IMR-90 (cell line): ENCODE data around the gene ACSBG1. TPM values are rescaled to one million over a fixed set of nuclear protein-coding genes. Genes with fewer than 3 reads are reported as not detected.
A peak's percentile ranks its signal among the peaks of the same experiment; 100 is the strongest.

Source experiments
- ATAC-seq: fragments of 200-7000 bp; cut with Tn5 transposase; 2 replicates; pipeline ENCODE4 v1.9.1; 2020; ENCODE audit warnings: low read depth, mild to moderate bottlenecking, moderate library complexity
- BruUV-seq: library from RNA; stranded (reverse); fragments of 400-500 nt; replicated peaks from 2 replicates; lab custom pipeline; 2021; lab: Mats Ljungman, UMichigan
- CTCF ChIA-PET: fragments of 300-600 bp; formaldehyde crosslinking; extraction: SDS; loops from one replicate; lab custom pipeline; 2021; ENCODE audit warnings: antibody characterized with exemption; lab: Yijun Ruan, JAX
- POLR2A ChIA-PET: fragments of 300-600 bp; sonication (Branson Sonifier 250); formaldehyde crosslinking; loops from one replicate; lab custom pipeline; 2022; ENCODE audit warnings: antibody characterized with exemption; ENCODE audit not compliant: unreplicated experiment; lab: Charles Lee
- DNase-seq: peaks from one replicate; pipeline ENCODE4 v3.0.0; 2013
- H2AFZ ChIP-seq: replicated peaks from 2 replicates; pipeline ENCODE3; 2013; ENCODE audit warnings: low read length, mild to moderate bottlenecking; ENCODE audit not compliant: poor library complexity
- H2AK5ac ChIP-seq: 2 replicates; pipeline ENCODE4 v1.6.1; 2013; ENCODE audit warnings: low read depth, low read length, inconsistent platforms
- H2AK9ac ChIP-seq: replicated peaks from 2 replicates; pipeline ENCODE3; 2013; ENCODE audit warnings: mild to moderate bottlenecking, low read depth, low read length, moderate library complexity; ENCODE audit not compliant: poor library complexity
- H2BK120ac ChIP-seq: 2 replicates; pipeline ENCODE4 v1.6.1; 2013; ENCODE audit warnings: low read depth, low read length, inconsistent platforms
- H2BK15ac ChIP-seq: 3 replicates; pipeline ENCODE4 v1.6.1; 2013; ENCODE audit warnings: low read depth, low read length, inconsistent platforms
- H2BK20ac ChIP-seq: 2 replicates; pipeline ENCODE4 v1.6.1; 2013; ENCODE audit warnings: low read depth, mild to moderate bottlenecking, inconsistent platforms, low read length, moderate library complexity
- H2BK5ac ChIP-seq: 2 replicates; pipeline ENCODE4 v1.6.1; 2013; ENCODE audit warnings: mild to moderate bottlenecking, low read depth, low read length, inconsistent platforms; ENCODE audit not compliant: poor library complexity, severe bottlenecking
- H3K14ac ChIP-seq: replicated peaks from 2 replicates; pipeline ENCODE4 v1.6.1; 2013; ENCODE audit warnings: low read depth, low read length, inconsistent platforms
- H3K18ac ChIP-seq: 2 replicates; pipeline ENCODE4 v1.6.1; 2013; ENCODE audit warnings: low read depth, low read length, control low read depth
- H3K23ac ChIP-seq: 2 replicates; pipeline ENCODE4 v1.6.1; 2013; ENCODE audit warnings: low read depth, low read length, inconsistent platforms
- H3K27ac ChIP-seq: 2 replicates; pipeline ENCODE4 v1.5.1; 2013; ENCODE audit warnings: mild to moderate bottlenecking, control low read depth, low read length; ENCODE audit not compliant: insufficient read depth
- H3K27me3 ChIP-seq: 2 replicates; pipeline ENCODE4 v1.6.1; 2013; ENCODE audit warnings: low read length; ENCODE audit not compliant: control insufficient read depth, insufficient read depth
- H3K36me3 ChIP-seq: 2 replicates; pipeline ENCODE4 v1.6.1; 2013; ENCODE audit warnings: low read length, mixed read lengths; ENCODE audit not compliant: control insufficient read depth, insufficient read depth
- H3K4ac ChIP-seq: 2 replicates; pipeline ENCODE4 v1.6.1; 2013; ENCODE audit warnings: low read depth, low read length, inconsistent platforms
- H3K4me1 ChIP-seq: 2 replicates; pipeline ENCODE4 v1.6.1; 2013; ENCODE audit warnings: low read length, mixed read lengths; ENCODE audit not compliant: control insufficient read depth, insufficient read depth
- H3K4me2 ChIP-seq: 2 replicates; pipeline ENCODE4 v1.6.1; 2013; ENCODE audit warnings: low read depth, mild to moderate bottlenecking, control low read depth, low read length, moderate library complexity
- H3K4me3 ChIP-seq: 2 replicates; pipeline ENCODE4 v1.5.1; 2013; ENCODE audit warnings: low read depth, mild to moderate bottlenecking, control low read depth, low read length, moderate library complexity; ENCODE audit not compliant: insufficient read depth
- H3K56ac ChIP-seq: 2 replicates; pipeline ENCODE4 v1.6.1; 2013; ENCODE audit warnings: low read length, inconsistent platforms; ENCODE audit not compliant: insufficient read depth; ENCODE audit errors: extremely low read depth
- H3K79me1 ChIP-seq, 2 experiments: 2 replicates each; pipeline ENCODE4 v1.6.1; 2013; ENCODE audit warnings: low read length in 2 of 2, inconsistent platforms in 1 of 2, low read depth in 1 of 2
- H3K9ac ChIP-seq: 2 replicates; pipeline ENCODE4 v1.6.1; 2013; ENCODE audit warnings: low read depth, low read length, control low read depth
- H3K9me1 ChIP-seq: 2 replicates; pipeline ENCODE4 v1.6.1; 2013; ENCODE audit warnings: low read length, inconsistent platforms; ENCODE audit not compliant: insufficient read depth
- H3K9me3 ChIP-seq: 2 replicates; pipeline ENCODE4 v1.6.1; 2013; ENCODE audit warnings: low read length; ENCODE audit not compliant: control insufficient read depth, insufficient read depth
- H4K20me1 ChIP-seq: 2 replicates; pipeline ENCODE4 v1.6.1; 2013; ENCODE audit warnings: low read length, inconsistent platforms; ENCODE audit not compliant: insufficient read depth
- H4K5ac ChIP-seq: 2 replicates; pipeline ENCODE4 v1.6.1; 2013; ENCODE audit warnings: mild to moderate bottlenecking, low read depth, low read length, control low read depth
- H4K8ac ChIP-seq, 2 experiments: 2 replicates each; pipeline ENCODE4 v1.6.1; 2013; ENCODE audit warnings: low read depth in 2 of 2, low read length in 2 of 2, control low read depth in 1 of 2, inconsistent platforms in 1 of 2
- H4K91ac ChIP-seq: 2 replicates; pipeline ENCODE4 v1.6.1; 2013; ENCODE audit warnings: low read depth, low read length, inconsistent platforms; ENCODE audit not compliant: insufficient read depth
- BHLHE40 ChIP-seq: fragments of 150-350 bp; IDR thresholded peaks from 2 replicates; pipeline ENCODE4 v1.6.1; 2016; ENCODE audit warnings: mild to moderate bottlenecking, low read depth, low read length
- CEBPB ChIP-seq: IDR thresholded peaks from 2 replicates; pipeline ENCODE4 v1.6.1; 2012; ENCODE audit warnings: low read depth, low read length, improper control_type of control experiment
- CHD1 ChIP-seq: IDR thresholded peaks from 2 replicates; pipeline ENCODE4 v1.6.1; 2012; ENCODE audit warnings: low read depth, low read length, improper control_type of control experiment
- FOS ChIP-seq: fragments of 150-350 bp; IDR thresholded peaks from 2 replicates; pipeline ENCODE4 v1.6.1; 2016; ENCODE audit warnings: low read depth, low read length
- MAFK ChIP-seq: IDR thresholded peaks from 2 replicates; pipeline ENCODE4 v1.6.1; 2012; ENCODE audit warnings: low read depth, low read length, improper control_type of control experiment
- MAZ ChIP-seq: IDR thresholded peaks from 2 replicates; pipeline ENCODE4 v1.6.1; 2012; ENCODE audit warnings: low read depth, mild to moderate bottlenecking, low read length, improper control_type of control experiment, moderate library complexity, borderline replicate concordance
- MXI1 ChIP-seq: IDR thresholded peaks from 2 replicates; pipeline ENCODE4 v1.6.1; 2012; ENCODE audit warnings: low read depth, mild to moderate bottlenecking, low read length, moderate library complexity, borderline replicate concordance
- POLR2A ChIP-seq: IDR thresholded peaks from 2 replicates; pipeline ENCODE4 v1.6.1; 2012; ENCODE audit warnings: mild to moderate bottlenecking, low read depth, low read length
- RAD21 ChIP-seq: IDR thresholded peaks from 2 replicates; pipeline ENCODE4 v1.6.1; 2012; ENCODE audit warnings: low read length, improper control_type of control experiment
- RCOR1 ChIP-seq: IDR thresholded peaks from 2 replicates; pipeline ENCODE4 v1.6.1; 2012; ENCODE audit warnings: mild to moderate bottlenecking, low read length, improper control_type of control experiment; ENCODE audit not compliant: insufficient replicate concordance
- RFX5 ChIP-seq: IDR thresholded peaks from 2 replicates; pipeline ENCODE4 v1.8.0; 2012; ENCODE audit warnings: low read depth, mild to moderate bottlenecking, low read length, moderate library complexity
- SMC3 ChIP-seq: fragments of 150-350 bp; IDR thresholded peaks from 2 replicates; pipeline ENCODE4 v1.6.1; 2016; ENCODE audit warnings: low read depth, mild to moderate bottlenecking, antibody characterized with exemption, low read length, moderate library complexity
- WGBS, 2 experiments: methylation state at CpG; one replicate each; pipeline versions ENCODE4 v1.1.5 to v1.1.7; 2013; ENCODE audit warnings: missing lambda C conversion rate in 2 of 2; ENCODE audit not compliant: insufficient read length in 1 of 2; ENCODE audit errors: extremely low coverage in 2 of 2; 5-methylcytosine and 5-hydroxymethylcytosine counted together
- dilution Hi-C: fragments of 300-500 bp; cut with HindIII; formaldehyde crosslinking; loops from one replicate; pipeline ENCODE4 v1.14.3; 2018; ENCODE audit warnings: low sequenced_read_pairs; ENCODE audit not compliant: unreplicated experiment
- in situ Hi-C: fragments of 300-500 bp; cut with MboI; formaldehyde crosslinking; loops from 3 replicates; pipeline ENCODE4 v1.14.3; 2019; ENCODE audit warnings: low sequenced_read_pairs, inconsistent platforms, mixed read lengths
- intact Hi-C: fragments of 100-400 bp; cut with micrococcal nuclease; formaldehyde crosslinking; loops from 2 replicates; pipeline ENCODE4 v1.10.0; 2022
- polyA plus RNA-seq, 3 experiments: library from polyadenylated mRNA; depleted of rRNA; stranded (reverse); fragments of >200 nt; gene quantifications; 2 replicates each; pipeline ENCODE4 v1.2.3, GENCODE V29; 2012; ENCODE audit warnings: low replicate concordance in 1 of 3
- total RNA-seq: library from RNA; depleted of rRNA; stranded (reverse); fragments of >200 nt; gene quantifications from 2 replicates; pipeline ENCODE4 v1.2.3, GENCODE V29; 2012
- TF ChIP-seq, protein P1 (sequence below): conservative IDR thresholded peaks from 2 replicates; pipeline ENCODE4 v1.5.1; 2012; ENCODE audit warnings: mild to moderate bottlenecking, low read depth, low read length, improper control_type of control experiment
- TF ChIP-seq, protein P2 (sequence below): fragments of 150-350 bp; IDR thresholded peaks from 2 replicates; pipeline ENCODE4 v1.6.1; 2016; ENCODE audit warnings: low read depth, mild to moderate bottlenecking, low read length, moderate library complexity, borderline replicate concordance

Gene ACSBG1
- total and polyA plus RNA-seq, 2 of the 4 experiments (the other 2 are of a cell fraction), result 0.02 TPM; not detected in 1

DNA sequence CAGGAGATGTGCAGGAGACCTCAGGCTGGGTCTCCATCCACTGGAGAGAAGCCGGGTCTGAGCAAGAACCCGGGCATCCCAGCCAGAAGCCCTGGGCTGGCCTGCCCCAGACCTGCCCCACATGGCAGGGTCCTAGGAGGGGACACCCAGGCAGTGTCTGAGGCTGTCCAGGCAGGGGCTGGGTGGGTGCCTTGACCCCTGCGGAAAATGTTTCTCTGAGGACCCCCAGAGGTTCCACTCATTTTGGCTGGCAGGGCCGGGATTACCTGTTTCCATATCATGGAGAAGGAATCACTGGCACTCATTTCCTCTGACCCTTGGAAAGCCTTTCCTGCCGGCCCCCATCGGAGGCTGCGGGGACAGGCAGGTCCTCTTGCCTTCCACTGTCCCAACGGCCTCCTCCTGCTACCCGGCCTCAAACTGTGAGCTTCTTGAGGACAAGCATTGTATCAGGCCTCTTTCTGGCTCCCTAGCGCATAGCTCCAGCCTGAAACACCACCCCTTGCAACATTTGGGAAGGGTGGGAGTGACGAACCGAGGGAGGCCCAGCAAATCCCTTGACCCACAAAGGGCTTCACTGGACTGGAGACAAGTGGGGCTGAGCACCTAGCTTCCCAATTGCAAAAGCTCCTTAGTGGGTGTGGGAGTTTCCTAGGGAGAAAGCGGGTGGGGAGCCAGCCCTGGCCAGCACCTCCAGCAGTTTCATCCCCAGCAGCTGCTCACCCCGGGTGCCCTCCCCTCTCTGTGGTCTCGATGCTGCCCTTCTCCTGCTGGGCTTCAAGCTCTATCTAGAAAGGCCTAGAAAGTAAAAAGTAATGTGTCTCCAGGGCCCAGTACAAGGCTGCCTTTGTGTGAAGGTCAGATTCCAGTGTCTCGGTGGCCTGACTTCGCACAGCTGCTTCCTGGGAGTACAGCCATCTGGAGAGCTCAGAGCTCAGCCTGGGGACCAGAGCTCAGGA, 29.7 kb downstream of the ACSBG1 start:
- Histone ChIP-seq H2AK5ac (no peak overlapping the region), H3K27ac (no peak overlapping the region), H3K9me3 (no peaks in the 10 kb centered on the region), H2BK15ac (no peak overlapping the region), H3K79me1 (no peaks in the 10 kb centered on the region), H2BK20ac (no peak overlapping the region), H3K4me3 (no peak overlapping the region), H2AFZ (no peak overlapping the region), H3K4ac (no peak overlapping the region), H4K20me1 (no peaks in the 10 kb centered on the region), H3K36me3 (no peaks in the 10 kb centered on the region), H4K5ac (no peak overlapping the region), H4K8ac (no peak overlapping the region), H3K56ac (no peak overlapping the region), H3K4me1 (no peaks in the 10 kb centered on the region), H2AK9ac (no peak overlapping the region), H2BK120ac (no peak overlapping the region), H3K9me1 (no peaks in the 10 kb centered on the region), H3K23ac (no peak overlapping the region), H3K4me2 (no peak overlapping the region), H3K9ac (no peak overlapping the region), H3K14ac (no peak overlapping the region), H2BK5ac (no peak overlapping the region), H4K91ac (no peak overlapping the region), H3K27me3 (peaks cover 37% of the 10 kb centered on the region), H3K18ac (no peak overlapping the region)
- DNase-seq (no peak), ATAC-seq (peak; percentile 49; the same call in 1 of the 2 replicates)
- intact Hi-C loops (no loop called here), in situ Hi-C loops (no loop called here), dilution Hi-C loops (no loop called here)
- ChIA-PET CTCF (interaction anchor here (1.4 kb wide), 1 partner anchor 9 kb away, joined by 4 read pairs; no protein-coding TSS in a partner anchor), POLR2A (no interaction called here)
- BruUV-seq, result no TSS peak
- 77% methylated on average over 10 of the region's 17 CpGs; no CpG with 5 or more reads in 1 of the 2 experiments for WGBS, 2 experiments
- TF ChIP-seq RCOR1, result no peak
- TF ChIP-seq, protein P1, sequence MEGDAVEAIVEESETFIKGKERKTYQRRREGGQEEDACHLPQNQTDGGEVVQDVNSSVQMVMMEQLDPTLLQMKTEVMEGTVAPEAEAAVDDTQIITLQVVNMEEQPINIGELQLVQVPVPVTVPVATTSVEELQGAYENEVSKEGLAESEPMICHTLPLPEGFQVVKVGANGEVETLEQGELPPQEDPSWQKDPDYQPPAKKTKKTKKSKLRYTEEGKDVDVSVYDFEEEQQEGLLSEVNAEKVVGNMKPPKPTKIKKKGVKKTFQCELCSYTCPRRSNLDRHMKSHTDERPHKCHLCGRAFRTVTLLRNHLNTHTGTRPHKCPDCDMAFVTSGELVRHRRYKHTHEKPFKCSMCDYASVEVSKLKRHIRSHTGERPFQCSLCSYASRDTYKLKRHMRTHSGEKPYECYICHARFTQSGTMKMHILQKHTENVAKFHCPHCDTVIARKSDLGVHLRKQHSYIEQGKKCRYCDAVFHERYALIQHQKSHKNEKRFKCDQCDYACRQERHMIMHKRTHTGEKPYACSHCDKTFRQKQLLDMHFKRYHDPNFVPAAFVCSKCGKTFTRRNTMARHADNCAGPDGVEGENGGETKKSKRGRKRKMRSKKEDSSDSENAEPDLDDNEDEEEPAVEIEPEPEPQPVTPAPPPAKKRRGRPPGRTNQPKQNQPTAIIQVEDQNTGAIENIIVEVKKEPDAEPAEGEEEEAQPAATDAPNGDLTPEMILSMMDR, result no peak
- TF ChIP-seq SMC3, result no peak
- no peak for TF ChIP-seq MXI1
- TF ChIP-seq FOS, result no peak
- TF ChIP-seq, protein P2, sequence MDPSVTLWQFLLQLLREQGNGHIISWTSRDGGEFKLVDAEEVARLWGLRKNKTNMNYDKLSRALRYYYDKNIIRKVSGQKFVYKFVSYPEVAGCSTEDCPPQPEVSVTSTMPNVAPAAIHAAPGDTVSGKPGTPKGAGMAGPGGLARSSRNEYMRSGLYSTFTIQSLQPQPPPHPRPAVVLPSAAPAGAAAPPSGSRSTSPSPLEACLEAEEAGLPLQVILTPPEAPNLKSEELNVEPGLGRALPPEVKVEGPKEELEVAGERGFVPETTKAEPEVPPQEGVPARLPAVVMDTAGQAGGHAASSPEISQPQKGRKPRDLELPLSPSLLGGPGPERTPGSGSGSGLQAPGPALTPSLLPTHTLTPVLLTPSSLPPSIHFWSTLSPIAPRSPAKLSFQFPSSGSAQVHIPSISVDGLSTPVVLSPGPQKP, result no peak
- TF ChIP-seq RFX5, result no peak
- TF ChIP-seq RAD21, result no peak
- no peak for TF ChIP-seq POLR2A
- no peak for TF ChIP-seq CEBPB
- no peak for TF ChIP-seq CHD1
- no peak for TF ChIP-seq MAFK
- TF ChIP-seq BHLHE40, result no peak
- TF ChIP-seq MAZ, result no peak
